ENCODE measurements around the gene NDUFB10. TPM values are rescaled to one million over a fixed set of nuclear protein-coding genes. Genes with fewer than 3 reads are reported as not detected.

Gene NDUFB10
- total and polyA plus RNA-seq, 2 donors, result 71.2 to 308 TPM

DNA sequence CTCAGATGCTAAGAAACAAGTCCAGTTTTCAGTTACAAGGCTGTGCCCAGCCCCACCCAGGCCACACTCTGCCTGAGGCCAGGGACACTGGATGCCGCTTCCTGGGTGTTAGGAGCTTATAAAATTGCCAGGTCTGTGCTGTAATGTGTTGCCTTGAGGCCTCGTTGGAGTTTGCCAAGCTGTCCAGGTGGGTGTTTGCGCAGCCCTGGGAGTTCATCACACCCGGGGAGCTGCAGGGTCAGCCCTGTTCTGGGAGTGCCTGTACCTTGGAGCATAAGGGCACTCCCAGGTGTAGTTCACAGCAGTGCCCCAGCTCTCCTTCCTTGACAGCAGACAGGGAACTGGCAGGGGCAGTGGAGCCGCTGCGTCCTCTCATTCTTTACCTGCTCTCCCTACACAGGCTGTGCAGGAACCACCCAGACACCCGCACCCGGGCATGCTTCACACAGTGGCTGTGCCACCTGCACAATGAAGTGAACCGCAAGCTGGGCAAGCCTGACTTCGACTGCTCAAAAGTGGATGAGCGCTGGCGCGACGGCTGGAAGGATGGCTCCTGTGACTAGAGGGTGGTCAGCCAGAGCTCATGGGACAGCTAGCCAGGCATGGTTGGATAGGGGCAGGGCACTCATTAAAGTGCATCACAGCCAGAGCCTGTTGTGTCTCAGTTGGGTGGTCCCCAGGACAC, 26.3 kb downstream of the NDUFB10 start:
- H3K4me1 ChIP-seq (ENCODE audit: insufficient read depth), result no peaks in the 10 kb centered on the region
- H3K4me3 ChIP-seq (ENCODE audit: low read depth, low read length), result no peak overlapping the region
- 94% methylated on average over 14 of the region's 14 CpGs for WGBS
- DNase-seq (ENCODE audit: extremely low spot score), result no peak
- peaks cover 5% of the 10 kb centered on the region for H3K36me3 ChIP-seq (ENCODE audit: insufficient read depth)
- H3K27ac ChIP-seq (ENCODE audit: low read depth), result no peak overlapping the region

DNA sequence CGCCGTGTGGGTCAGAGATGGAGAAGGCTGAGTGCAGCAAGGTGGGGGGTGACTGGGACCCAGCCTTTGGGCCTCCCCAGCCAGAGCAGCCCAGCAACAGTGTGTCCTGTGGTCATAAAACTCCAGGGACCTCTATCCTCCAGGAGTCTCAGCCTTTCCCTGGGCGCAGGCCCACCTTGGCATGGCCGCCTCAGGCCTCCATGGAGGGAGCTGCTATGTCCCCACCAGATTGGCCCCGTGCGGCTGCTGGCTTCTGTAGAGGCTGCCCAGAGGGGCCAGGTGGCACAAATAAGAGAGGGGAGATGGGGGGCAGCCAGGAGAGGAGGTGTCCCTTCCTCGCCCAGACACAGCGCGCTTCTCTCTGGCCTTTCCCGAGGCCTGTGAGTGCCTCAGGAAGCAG, 27.9 kb downstream of the NDUFB10 start:
- no peak for DNase-seq (ENCODE audit: extremely low spot score)
- Histone ChIP-seq H3K36me3 (ENCODE audit: insufficient read depth) (peaks cover 5% of the 10 kb centered on the region), H3K4me1 (ENCODE audit: insufficient read depth) (no peaks in the 10 kb centered on the region), H3K27ac (ENCODE audit: low read depth) (no peak overlapping the region), H3K4me3 (ENCODE audit: low read depth, low read length) (no peak overlapping the region)
- 91% methylated on average over 10 of the region's 10 CpGs for WGBS

DNA sequence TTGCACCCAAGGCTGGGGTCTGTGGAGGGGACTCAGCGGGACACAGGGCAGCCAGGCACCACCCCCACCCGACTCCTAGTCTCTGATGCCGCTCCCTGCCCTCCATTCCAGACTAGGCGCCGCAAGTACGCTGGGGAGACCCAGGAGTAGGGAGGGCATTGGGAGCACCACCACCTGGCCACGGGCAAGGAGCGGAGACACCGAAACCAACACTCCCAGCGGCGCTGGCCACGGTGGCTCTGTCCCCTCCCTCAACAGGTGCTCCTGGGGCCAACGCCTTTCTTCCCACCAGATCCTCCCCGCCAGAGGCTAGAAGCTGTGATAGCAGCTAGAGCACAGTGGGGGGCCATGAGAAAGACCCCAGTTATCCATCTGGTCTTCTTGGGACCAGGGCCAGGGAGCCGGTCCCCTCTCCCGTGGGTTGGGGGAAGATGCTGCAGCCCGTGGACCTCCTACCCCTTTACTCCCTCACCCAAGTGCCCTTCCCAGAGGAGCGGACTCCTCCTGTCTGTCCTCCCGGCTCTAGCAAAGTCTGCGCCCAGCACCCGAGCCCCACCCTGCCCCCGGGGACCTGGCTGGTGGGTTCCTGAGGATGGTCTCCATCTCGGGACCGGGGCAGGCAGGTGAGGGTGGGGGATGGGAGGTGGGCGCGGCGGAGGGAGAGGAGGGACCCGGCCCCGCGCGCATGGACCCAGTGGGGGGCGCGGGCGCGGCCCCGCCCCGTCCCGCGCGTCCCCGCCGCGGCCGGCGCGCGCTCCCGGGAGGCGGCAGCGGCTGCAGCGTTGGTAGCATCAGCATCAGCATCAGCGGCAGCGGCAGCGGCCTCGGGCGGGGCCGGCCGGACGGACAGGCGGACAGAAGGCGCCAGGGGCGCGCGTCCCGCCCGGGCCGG, 30.1 kb downstream of the NDUFB10 start, which contains the start of gene SYNGR3:
Gene SYNGR3 (plus strand): TSS at position 762 of the 892 bp plus-strand sequence. CDS start 133 bp downstream, outside the sequence.
- DNase-seq (ENCODE audit: extremely low spot score), result no peak
- no peak within 1 kb of the TSS for H3K27ac ChIP-seq (ENCODE audit: low read depth)
- peaks cover 5% of the 10 kb centered on the region for H3K36me3 ChIP-seq (ENCODE audit: insufficient read depth)
- H3K4me3 ChIP-seq (ENCODE audit: low read depth, low read length), result peak within 1 kb of the TSS; percentile 20
- H3K4me1 ChIP-seq (ENCODE audit: insufficient read depth), result no peaks in the 10 kb centered on the region
- WGBS, result 5% methylated on average over 65 of the region's 67 CpGs

DNA sequence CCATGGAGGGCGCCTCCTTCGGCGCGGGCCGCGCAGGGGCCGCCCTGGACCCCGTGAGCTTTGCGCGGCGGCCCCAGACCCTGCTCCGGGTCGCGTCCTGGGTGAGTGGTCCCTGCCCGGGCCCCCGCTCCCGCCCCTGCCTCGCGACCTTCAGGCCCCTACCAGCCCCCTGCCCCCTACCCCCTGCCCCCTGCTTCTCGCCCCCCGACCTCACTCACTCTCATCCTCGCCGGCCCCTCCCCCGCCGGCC, 30.7 kb downstream of the NDUFB10 start:
- peaks cover 5% of the 10 kb centered on the region for H3K36me3 ChIP-seq (ENCODE audit: insufficient read depth)
- H3K4me3 ChIP-seq (ENCODE audit: low read depth, low read length), result peak overlapping the region; percentile 20
- H3K4me1 ChIP-seq (ENCODE audit: insufficient read depth), result no peaks in the 10 kb centered on the region
- WGBS, result under 1% methylated on average over 25 of the region's 25 CpGs
- no peak overlapping the region for H3K27ac ChIP-seq (ENCODE audit: low read depth)
- no peak for DNase-seq (ENCODE audit: extremely low spot score)

DNA sequence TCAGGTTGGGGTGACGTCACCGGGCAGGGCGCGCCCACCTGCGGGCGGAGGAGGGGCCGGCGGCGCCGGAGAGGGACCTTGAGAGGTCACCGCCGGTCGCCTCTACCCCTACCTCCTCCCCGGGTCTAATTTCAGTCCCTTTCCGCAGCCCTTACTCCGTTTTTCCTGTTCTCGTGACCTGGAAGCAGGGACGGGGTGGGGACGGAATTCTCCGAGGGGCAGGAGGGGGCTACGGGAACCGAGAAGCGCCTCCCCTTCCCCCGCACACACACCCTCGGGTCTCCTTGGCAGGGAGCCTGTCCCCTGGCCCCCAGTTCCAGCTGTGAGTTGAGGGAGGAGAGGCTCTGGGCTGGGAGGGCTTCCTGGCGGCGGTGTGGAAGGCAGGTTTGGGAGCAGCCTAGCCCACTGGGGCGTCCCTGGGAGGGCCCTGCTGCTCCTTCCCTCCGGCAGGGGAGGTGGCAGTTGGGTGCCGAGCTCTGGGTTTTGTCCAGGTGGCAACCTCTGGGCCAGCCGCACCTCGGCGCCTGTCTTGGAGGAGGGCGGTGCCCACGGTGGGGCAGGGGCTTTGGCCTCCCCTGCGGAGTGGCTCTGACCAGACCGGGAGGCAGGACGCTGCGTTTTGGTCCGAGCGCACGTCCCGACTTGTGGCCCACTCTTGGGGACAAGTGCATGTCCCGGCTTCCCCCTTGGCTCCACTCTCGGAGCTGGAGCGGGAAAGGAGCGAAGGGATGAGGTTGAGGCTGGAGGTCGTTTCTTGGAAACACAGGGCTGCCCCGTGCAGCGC, 31.2 kb downstream of the NDUFB10 start:
- Histone ChIP-seq H3K4me1 (ENCODE audit: insufficient read depth) (no peaks in the 10 kb centered on the region), H3K36me3 (ENCODE audit: insufficient read depth) (peaks cover 5% of the 10 kb centered on the region), H3K27ac (ENCODE audit: low read depth) (no peak overlapping the region), H3K4me3 (ENCODE audit: low read depth, low read length) (peak overlapping the region; percentile 20)
- no peak for DNase-seq (ENCODE audit: extremely low spot score)
- 3% methylated on average over 50 of the region's 50 CpGs for WGBS

DNA sequence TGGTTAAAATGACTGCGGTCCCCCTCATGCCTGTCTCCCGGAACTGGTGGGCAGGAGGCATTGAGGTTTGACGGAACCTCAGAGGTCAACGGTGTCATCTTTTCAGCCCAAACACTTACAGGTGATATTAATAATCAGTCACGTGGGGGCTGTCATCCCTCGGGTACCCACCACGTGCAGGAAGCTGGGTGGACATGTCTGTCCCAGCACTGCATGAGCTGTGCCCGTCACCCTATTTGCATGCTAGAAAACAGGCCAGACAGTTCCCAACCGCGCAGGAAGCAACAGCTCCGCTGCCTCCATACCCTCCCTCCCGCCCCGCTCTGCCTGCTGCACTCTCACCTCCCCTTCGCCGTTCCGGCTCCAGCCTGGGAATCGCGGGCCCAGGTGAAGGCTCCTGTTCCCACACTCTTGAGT, 31.8 kb downstream of the NDUFB10 start:
- 14% methylated on average over 18 of the region's 18 CpGs for WGBS
- DNase-seq (ENCODE audit: extremely low spot score), result no peak
- Histone ChIP-seq H3K27ac (ENCODE audit: low read depth) (no peak overlapping the region), H3K36me3 (ENCODE audit: insufficient read depth) (peaks cover 3% of the 10 kb centered on the region), H3K4me3 (ENCODE audit: low read depth, low read length) (no peak overlapping the region), H3K4me1 (ENCODE audit: insufficient read depth) (no peaks in the 10 kb centered on the region)

DNA sequence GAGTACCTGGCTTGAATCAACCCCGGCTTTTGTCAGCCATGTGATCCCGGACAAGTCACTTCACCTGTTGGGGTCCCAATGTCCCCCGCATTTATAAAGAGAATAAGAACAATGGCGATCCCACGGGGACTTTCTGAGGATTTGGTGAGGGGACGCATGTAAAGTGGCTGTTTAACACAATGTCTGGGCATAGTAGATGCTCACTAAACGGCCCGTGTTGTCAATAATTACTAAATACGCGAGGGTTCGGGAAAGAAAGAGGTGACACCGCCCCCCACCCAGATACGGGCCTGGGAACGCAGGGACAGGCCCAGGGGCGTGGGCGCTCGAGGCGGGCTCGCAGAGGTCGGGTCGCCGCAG, 32.2 kb downstream of the NDUFB10 start:
- Histone ChIP-seq H3K4me3 (ENCODE audit: low read depth, low read length) (no peak overlapping the region), H3K36me3 (ENCODE audit: insufficient read depth) (peaks cover 3% of the 10 kb centered on the region), H3K27ac (ENCODE audit: low read depth) (no peak overlapping the region), H3K4me1 (ENCODE audit: insufficient read depth) (no peaks in the 10 kb centered on the region)
- WGBS, result 15% methylated on average over 22 of the region's 22 CpGs
- DNase-seq (ENCODE audit: extremely low spot score), result no peak

DNA sequence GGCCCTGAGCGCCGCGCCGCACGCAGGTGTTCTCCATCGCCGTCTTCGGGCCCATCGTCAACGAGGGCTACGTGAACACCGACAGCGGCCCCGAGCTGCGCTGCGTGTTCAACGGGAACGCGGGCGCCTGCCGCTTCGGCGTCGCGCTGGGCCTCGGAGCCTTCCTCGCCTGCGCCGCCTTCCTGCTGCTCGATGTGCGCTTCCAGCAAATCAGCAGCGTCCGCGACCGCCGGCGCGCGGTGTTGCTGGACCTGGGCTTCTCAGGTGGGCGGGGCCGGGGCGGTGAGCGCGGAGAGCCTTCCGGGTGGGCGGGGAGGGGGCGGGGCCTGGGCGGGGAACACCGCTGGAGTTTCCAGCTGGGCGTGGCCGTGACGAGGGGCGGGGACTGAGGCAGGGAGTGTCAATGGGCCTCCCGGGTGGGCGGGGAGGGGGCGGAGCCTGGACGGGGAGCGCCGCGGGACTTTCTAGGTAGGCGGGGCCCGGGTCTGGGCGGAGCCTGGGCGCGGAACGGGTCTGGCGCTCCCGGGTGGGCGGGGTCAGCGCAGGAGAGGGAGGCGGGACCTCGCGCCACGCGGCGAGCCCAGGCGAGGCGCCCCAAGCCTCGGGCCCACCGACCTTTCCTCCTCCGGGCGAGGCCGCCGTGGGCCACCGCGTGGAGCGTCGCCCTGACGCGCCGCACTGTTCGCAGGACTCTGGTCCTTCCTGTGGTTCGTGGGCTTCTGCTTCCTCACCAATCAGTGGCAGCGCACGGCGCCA, 32.8 kb downstream of the NDUFB10 start:
- peak overlapping the region; percentile 1 for H3K4me3 ChIP-seq (ENCODE audit: low read depth, low read length)
- 3% methylated on average over 95 of the region's 96 CpGs for WGBS
- peak; percentile 57 for DNase-seq (ENCODE audit: extremely low spot score)
- no peaks in the 10 kb centered on the region for H3K4me1 ChIP-seq (ENCODE audit: insufficient read depth)
- no peak overlapping the region for H3K27ac ChIP-seq (ENCODE audit: low read depth)
- peaks cover 1% of the 10 kb centered on the region for H3K36me3 ChIP-seq (ENCODE audit: insufficient read depth)

DNA sequence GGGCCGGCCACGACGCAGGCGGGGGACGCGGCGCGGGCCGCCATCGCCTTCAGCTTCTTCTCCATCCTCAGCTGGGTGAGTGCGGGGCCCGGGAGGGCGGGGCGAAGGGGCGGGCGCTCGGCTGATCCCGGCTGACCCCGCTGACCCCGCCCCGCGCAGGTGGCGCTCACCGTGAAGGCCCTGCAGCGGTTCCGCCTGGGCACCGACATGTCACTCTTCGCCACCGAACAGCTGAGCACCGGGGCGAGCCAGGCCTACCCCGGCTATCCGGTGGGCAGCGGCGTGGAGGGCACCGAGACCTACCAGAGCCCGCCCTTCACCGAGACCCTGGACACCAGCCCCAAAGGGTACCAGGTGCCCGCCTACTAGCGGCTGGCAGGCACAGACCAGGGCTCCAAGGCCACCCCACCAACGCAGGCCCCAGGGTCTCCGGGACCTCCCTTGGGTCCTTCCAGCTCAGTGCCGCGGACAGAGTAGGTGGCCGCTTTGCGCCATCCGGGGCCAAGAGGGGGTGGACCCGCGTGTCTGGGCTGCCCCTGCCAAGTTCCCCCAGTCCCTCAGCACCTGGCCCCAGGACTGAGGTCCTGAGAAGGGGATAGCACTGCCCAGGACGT, 33.5 kb downstream of the NDUFB10 start:
- Histone ChIP-seq H3K36me3 (ENCODE audit: insufficient read depth) (no peaks in the 10 kb centered on the region), H3K27ac (ENCODE audit: low read depth) (no peak overlapping the region), H3K4me3 (ENCODE audit: low read depth, low read length) (no peak overlapping the region), H3K4me1 (ENCODE audit: insufficient read depth) (no peaks in the 10 kb centered on the region)
- DNase-seq (ENCODE audit: extremely low spot score), result no peak
- WGBS, result 43% methylated on average over 50 of the region's 50 CpGs

DNA sequence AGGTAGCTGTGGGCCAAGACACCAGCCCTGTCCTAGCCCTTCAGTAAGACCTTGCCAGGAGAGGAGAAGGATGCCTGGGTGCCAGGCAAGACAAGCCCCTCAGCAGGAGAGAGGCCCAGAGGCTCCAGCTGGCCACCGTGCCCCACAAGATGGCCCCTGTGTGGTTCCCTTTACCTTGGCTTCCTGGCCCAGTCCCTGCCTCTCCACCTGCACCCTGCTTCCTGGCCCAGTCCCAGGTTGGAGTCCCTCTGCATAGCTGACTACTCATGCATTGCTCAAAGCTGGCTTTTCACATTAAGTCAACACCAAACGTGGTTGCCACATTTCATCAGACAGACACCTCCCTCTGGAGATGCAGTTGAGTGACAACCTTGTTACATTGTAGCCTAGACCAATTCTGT, 34.4 kb downstream of the NDUFB10 start:
- Histone ChIP-seq H3K4me1 (ENCODE audit: insufficient read depth) (no peaks in the 10 kb centered on the region), H3K4me3 (ENCODE audit: low read depth, low read length) (no peak overlapping the region), H3K36me3 (ENCODE audit: insufficient read depth) (peaks cover 2% of the 10 kb centered on the region), H3K27ac (ENCODE audit: low read depth) (no peak overlapping the region)
- no peak for DNase-seq (ENCODE audit: extremely low spot score)
- 78% methylated on average over 2 of the region's 2 CpGs for WGBS

DNA sequence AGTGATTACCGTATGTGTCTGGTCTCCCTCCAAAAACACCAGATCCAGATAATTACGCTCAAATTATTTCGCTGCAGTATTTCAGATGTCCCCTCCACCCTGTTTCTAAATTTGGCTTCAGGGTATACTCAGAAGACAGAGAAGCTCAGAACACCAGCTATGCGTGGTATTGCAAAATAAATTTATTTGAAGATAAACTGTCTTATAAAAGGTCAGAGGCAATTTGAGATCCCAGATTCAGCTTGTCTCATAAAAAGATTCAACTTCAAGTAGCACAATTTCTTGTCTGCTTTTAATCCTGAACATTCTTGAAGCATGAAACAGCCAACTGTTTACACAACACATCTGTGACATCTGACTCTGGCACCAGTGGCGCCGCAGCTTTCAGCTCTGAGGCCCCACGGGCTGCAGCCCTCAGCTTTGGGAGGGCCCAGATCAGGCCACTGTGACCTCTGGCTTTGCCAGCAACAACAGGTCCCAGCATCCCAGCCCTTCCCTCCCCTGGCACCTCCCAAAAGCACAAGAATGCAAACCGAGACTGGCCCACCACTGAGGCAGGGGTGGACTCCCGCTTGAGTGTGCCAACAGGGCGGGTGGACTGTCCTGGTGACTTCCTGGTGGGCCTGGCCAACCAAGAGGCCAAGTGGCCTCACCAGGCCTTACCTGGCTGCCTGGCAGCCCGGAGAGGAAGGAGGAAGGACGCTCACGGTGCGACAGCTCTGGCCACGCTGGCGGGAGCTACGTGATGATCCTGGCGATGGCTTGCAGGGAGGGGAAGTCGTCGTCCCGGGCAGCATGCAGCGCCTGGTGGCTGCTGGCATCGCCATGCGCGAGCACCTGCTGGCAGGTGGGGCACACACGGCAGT, 38.4 kb downstream of the NDUFB10 start:
- no peak for DNase-seq (ENCODE audit: extremely low spot score)
- H3K4me1 ChIP-seq (ENCODE audit: insufficient read depth), result no peaks in the 10 kb centered on the region
- H3K27ac ChIP-seq (ENCODE audit: low read depth), result peak overlapping the region; percentile 68
- WGBS, result 62% methylated on average over 26 of the region's 26 CpGs
- no peak overlapping the region for H3K4me3 ChIP-seq (ENCODE audit: low read depth, low read length)
- peaks cover 11% of the 10 kb centered on the region for H3K36me3 ChIP-seq (ENCODE audit: insufficient read depth)

DNA sequence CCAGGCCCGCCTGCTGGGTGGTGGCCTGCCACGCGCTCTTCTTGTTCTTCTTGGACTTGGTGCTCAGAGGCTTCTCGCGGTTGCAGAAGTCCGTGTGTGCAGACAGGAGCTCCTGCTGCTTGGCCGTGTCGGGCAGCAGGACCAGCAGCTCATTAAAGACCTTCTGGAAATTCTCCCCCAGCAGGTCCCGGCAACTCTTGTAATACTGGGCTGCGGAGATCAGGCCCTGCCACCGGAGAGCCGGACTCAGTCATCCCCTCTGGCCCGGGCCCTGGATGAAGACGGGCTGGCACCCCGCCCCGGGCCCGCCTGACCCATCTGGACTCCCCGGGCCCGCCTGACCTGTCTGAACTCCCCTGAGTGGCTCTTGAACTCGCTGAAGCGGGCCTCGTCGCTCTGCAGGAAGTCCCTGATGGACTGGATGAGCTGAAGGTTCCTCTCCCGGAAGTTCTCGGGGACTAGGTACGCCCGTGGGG, 39.1 kb downstream of the NDUFB10 start:
- no peaks in the 10 kb centered on the region for H3K4me1 ChIP-seq (ENCODE audit: insufficient read depth)
- DNase-seq (ENCODE audit: extremely low spot score), result no peak
- no peak overlapping the region for H3K4me3 ChIP-seq (ENCODE audit: low read depth, low read length)
- H3K36me3 ChIP-seq (ENCODE audit: insufficient read depth), result peaks cover 11% of the 10 kb centered on the region
- WGBS, result 84% methylated on average over 27 of the region's 27 CpGs
- H3K27ac ChIP-seq (ENCODE audit: low read depth), result peak overlapping the region; percentile 26

All from urinary bladder (tissue), 4 donors.